B cell (primary cell): ENCODE results near the gene VAV2. TPM values are rescaled to one million over a fixed set of nuclear protein-coding genes. Genes with fewer than 3 reads are reported as not detected.

Experiments
- ATAC-seq: fragments of 200-7000 bp; cut with Tn5 transposase; one replicate; pipeline ENCODE4 v1.10.0; 2021; ENCODE audit warnings: low read depth, mild to moderate bottlenecking, moderate number of reproducible peaks, moderate library complexity
- CTCF ChIA-PET: fragments of 350-600 bp; sonication (Branson Sonifier 250); formaldehyde crosslinking; loops from one replicate; lab custom pipeline; 2021; ENCODE audit warnings: antibody characterized with exemption, inconsistent platforms; lab: Charles Lee
- POLR2A ChIA-PET: fragments of 350-600 bp; sonication (Branson Sonifier 250); formaldehyde crosslinking; loops from one replicate; lab custom pipeline; 2021; ENCODE audit warnings: antibody characterized with exemption; lab: Charles Lee
- DNase-seq: peaks from one replicate; pipeline ENCODE4 v3.0.0; 2013
- H2AFZ ChIP-seq: 2 replicates; pipeline ENCODE4 v1.6.1; 2012; ENCODE audit warnings: mild to moderate bottlenecking, low read depth, low read length; ENCODE audit not compliant: insufficient read depth, poor library complexity, severe bottlenecking
- H3K27ac ChIP-seq, 2 donors: 1 replicate in 1 of 2; 2 replicates in 1 of 2; pipeline ENCODE4 v1.5.1; 2012 to 2013; ENCODE audit warnings: low read length in 2 of 2, mild to moderate bottlenecking in 2 of 2, moderate library complexity in 1 of 2
- H3K27me3 ChIP-seq, 4 experiments: fragments of 200-600 bp in 1 of 4; sonication (generic) in 1 of 4; replicated peaks in 1 of 4; 1 replicate in 2 of 4; 2 replicates in 2 of 4; pipeline versions ENCODE4 v1.6.1 to v1.7.0; 2013 to 2016; ENCODE audit warnings: low read length in 3 of 4, mild to moderate bottlenecking in 2 of 4, mixed read lengths in 1 of 4, moderate library complexity in 1 of 4; ENCODE audit not compliant: insufficient read depth in 4 of 4, control insufficient read depth in 3 of 4; ENCODE audit errors: control extremely low read depth in 1 of 4
- H3K36me3 ChIP-seq, 2 experiments: replicated peaks in 1 of 2; 1 replicate in 1 of 2; 2 replicates in 1 of 2; pipeline versions ENCODE4 v1.6.1 to v1.7.1; 2013; ENCODE audit warnings: low read length in 1 of 2; ENCODE audit not compliant: insufficient read depth in 2 of 2, control insufficient read depth in 1 of 2; ENCODE audit errors: control extremely low read depth in 1 of 2, extremely low read depth in 1 of 2
- H3K4me1 ChIP-seq, 2 donors: fragments of 200-600 bp in 1 of 2; sonication (generic) in 1 of 2; 1 replicate in 1 of 2; 2 replicates in 1 of 2; pipeline versions ENCODE4 v1.5.1 to v1.6.1; 2013 to 2017; ENCODE audit warnings: low read length in 2 of 2; ENCODE audit not compliant: control insufficient read depth in 2 of 2, insufficient read depth in 2 of 2
- H3K4me2 ChIP-seq: replicated peaks from 2 replicates; pipeline ENCODE3; 2012; ENCODE audit warnings: mild to moderate bottlenecking, low read depth, low read length; ENCODE audit not compliant: poor library complexity, severe bottlenecking
- H3K4me3 ChIP-seq, 5 experiments: fragments of 200-600 bp in 1 of 5; sonication (generic) in 1 of 5; 1 replicate in 3 of 5; 2 replicates in 2 of 5; pipeline versions ENCODE4 v1.5.1 to v1.7.0; 2011 to 2016; ENCODE audit warnings: low read length in 4 of 5, mild to moderate bottlenecking in 4 of 5, low read depth in 2 of 5, control low read depth in 1 of 5, moderate library complexity in 1 of 5; ENCODE audit not compliant: insufficient read depth in 1 of 5; ENCODE audit errors: control extremely low read depth in 1 of 5, extremely low read depth in 1 of 5
- H3K79me2 ChIP-seq: fragments of 200-600 bp; sonication (generic); one replicate; pipeline ENCODE4 v1.6.0; 2016; ENCODE audit warnings: low read length; ENCODE audit not compliant: control insufficient read depth, insufficient read depth
- H3K9ac ChIP-seq: fragments of 200-600 bp; sonication (generic); 2 replicates; pipeline ENCODE4 v1.6.1; 2017; ENCODE audit warnings: mild to moderate bottlenecking, low read length, moderate library complexity
- H3K9me3 ChIP-seq, 3 donors: one replicate each; pipeline versions ENCODE4 v1.6.1 to v1.7.1; 2013; ENCODE audit warnings: low read length in 2 of 3; ENCODE audit not compliant: control insufficient read depth in 2 of 3, insufficient read depth in 1 of 3; ENCODE audit errors: control extremely low read depth in 1 of 3
- H4K20me1 ChIP-seq: 2 replicates; pipeline ENCODE4 v1.6.0; 2012; ENCODE audit warnings: mild to moderate bottlenecking, low read length; ENCODE audit not compliant: insufficient read depth, control insufficient read depth, poor library complexity, severe bottlenecking
- H3K27ac Mint-ChIP-seq: one replicate; pipeline ENCODE4 v1.8.0; 2021; ENCODE audit warnings: mixed read lengths
- H3K27me3 Mint-ChIP-seq: one replicate; pipeline ENCODE4 v1.8.0; 2021; ENCODE audit warnings: mixed read lengths
- H3K4me1 Mint-ChIP-seq: one replicate; pipeline ENCODE4 v1.8.0; 2021; ENCODE audit warnings: mixed read lengths
- H3K4me3 Mint-ChIP-seq: one replicate; pipeline ENCODE4 v1.8.0; 2021; ENCODE audit warnings: mixed read lengths
- H3K9me3 Mint-ChIP-seq: one replicate; pipeline ENCODE4 v1.8.0; 2022; ENCODE audit warnings: mixed read lengths; ENCODE audit not compliant: insufficient read depth
- CTCF ChIP-seq: fragments of 200-600 bp; IDR thresholded peaks from one replicate; pipeline ENCODE4 v1.8.0; 2022; ENCODE audit warnings: antibody characterized with exemption, mild to moderate bottlenecking
- EZH2 ChIP-seq: IDR thresholded peaks from 2 replicates; pipeline ENCODE4 v1.6.1; 2012; ENCODE audit warnings: borderline replicate concordance, low read depth, mild to moderate bottlenecking, moderate library complexity, low read length; ENCODE audit not compliant: insufficient read depth, poor library complexity, severe bottlenecking
- WGBS: methylation state at CpG from one replicate; pipeline ENCODE4 v1.1.5; 2013; ENCODE audit warnings: missing lambda C conversion rate; ENCODE audit not compliant: insufficient coverage; 5-methylcytosine and 5-hydroxymethylcytosine counted together
- intact Hi-C: fragments of 100-400 bp; cut with micrococcal nuclease; formaldehyde crosslinking; loops from one replicate; pipeline ENCODE4 v1.10.0; 2022
- polyA plus RNA-seq: library from polyadenylated mRNA; depleted of rRNA; stranded (reverse); fragments of >200 nt; gene quantifications from 2 replicates; pipeline ENCODE4 v1.2.3, GENCODE V29; 2012
- total RNA-seq, 2 donors: library from RNA; stranded (reverse); fragments of 120-200 nt in 1 of 2; gene quantifications; 1 replicate in 1 of 2; 2 replicates in 1 of 2; pipeline versions ENCODE4 v1.2.3 to v1.2.4, GENCODE V29; 2013 to 2022

Gene VAV2
- total and polyA plus RNA-seq, 2 donors (not counting 1 experiment from before 2014, with no cell fraction given) = 34.4 to 128 TPM

GRCh38 chr9:133789778-133790177 is 202.3 kb downstream of the VAV2 start:
- Histone ChIP-seq H3K27ac (no peak overlapping the region), H3K4me2 (no peak overlapping the region), H3K9ac (no peak overlapping the region), H3K27me3 (no peaks in the 10 kb centered on the region), H3K9me3 (no peaks in the 10 kb centered on the region), H3K4me1 (peaks cover 74 to 78% of the 10 kb centered on the region in 2 donors), H3K4me3 (no peak overlapping the region), H4K20me1 (peaks cover 10% of the 10 kb centered on the region), H2AFZ (no peak overlapping the region), H3K79me2 (peaks cover 27% of the 10 kb centered on the region), H3K36me3 (peaks cover 0 to 38% of the 10 kb centered on the region in 2 experiments)
- peaks cover 86% of the 10 kb centered on the region for H3K4me1 Mint-ChIP-seq
- ChIA-PET POLR2A (interaction anchor here (0.7 kb wide), 1 partner anchor 373 kb away, joined by 11 read pairs; no protein-coding TSS in a partner anchor), CTCF (interaction anchor here (0.7 to 19.3 kb wide), 3 partner anchors 7 to 205 kb away, joined by 3 to 561 read pairs (median 95); no protein-coding TSS in a partner anchor)
- no peak overlapping the region for H3K4me3 Mint-ChIP-seq
- DNase-seq (no peak), ATAC-seq (no peak)
- no peaks in the 10 kb centered on the region for H3K27me3 Mint-ChIP-seq
- peak overlapping the region; percentile 73 for H3K27ac Mint-ChIP-seq
- intact Hi-C loops = loop anchor here (5.0 kb wide), 1 partner anchor 52 kb away; the partner anchor contains the start of gene SARDH
- no peak for TF ChIP-seq EZH2
- TF ChIP-seq CTCF = no peak
- 70% methylated on average over 6 of the region's 8 CpGs for WGBS
- H3K9me3 Mint-ChIP-seq = no peaks in the 10 kb centered on the region
